Activated naive CD8-positive, alpha-beta T cell (primary cell): ENCODE measurements around the gene CEP97.

Source experiments
- H3K27ac Mint-ChIP-seq: one replicate; pipeline ENCODE4 v1.8.0; 2021; ENCODE audit warnings: mixed read lengths
- H3K27me3 Mint-ChIP-seq: one replicate; pipeline ENCODE4 v1.8.0; 2021; ENCODE audit warnings: mixed read lengths
- H3K36me3 Mint-ChIP-seq: one replicate; pipeline ENCODE4 v1.8.0; 2021; ENCODE audit warnings: mixed read lengths
- H3K4me1 Mint-ChIP-seq: one replicate; pipeline ENCODE4 v1.8.0; 2021; ENCODE audit warnings: low read depth, mixed read lengths
- H3K4me3 Mint-ChIP-seq: one replicate; pipeline ENCODE4 v1.8.0; 2021; ENCODE audit warnings: mild to moderate bottlenecking, mixed read lengths
- H3K9me3 Mint-ChIP-seq: one replicate; pipeline ENCODE4 v1.8.0; 2021; ENCODE audit warnings: low read depth, mixed read lengths

The CEP97 gene

GRCh38 chr3:101810022-101810418 lies 85.6 kb downstream of the CEP97 start:
- H3K4me1 Mint-ChIP-seq: peaks cover 40% of the 10 kb centered on the region
- no peaks in the 10 kb centered on the region for H3K27me3 Mint-ChIP-seq
- H3K4me3 Mint-ChIP-seq: no peak overlapping the region
- no peaks in the 10 kb centered on the region for H3K36me3 Mint-ChIP-seq
- no peaks in the 10 kb centered on the region for H3K9me3 Mint-ChIP-seq
- H3K27ac Mint-ChIP-seq: peak overlapping the region; percentile 30

GRCh38 chr3:101811875-101812274 lies 87.5 kb downstream of the CEP97 start:
- H3K27ac Mint-ChIP-seq: no peak overlapping the region
- peaks cover 51% of the 10 kb centered on the region for H3K4me1 Mint-ChIP-seq
- H3K4me3 Mint-ChIP-seq: no peak overlapping the region
- no peaks in the 10 kb centered on the region for H3K9me3 Mint-ChIP-seq
- H3K27me3 Mint-ChIP-seq: no peaks in the 10 kb centered on the region
- H3K36me3 Mint-ChIP-seq: no peaks in the 10 kb centered on the region

GRCh38 chr3:101812895-101813294 lies 88.5 kb downstream of the CEP97 start:
- H3K27ac Mint-ChIP-seq: no peak overlapping the region

GRCh38 chr3:101813817-101814440 lies 89.5 kb downstream of the CEP97 start:
- no peaks in the 10 kb centered on the region for H3K27me3 Mint-ChIP-seq
- no peak overlapping the region for H3K27ac Mint-ChIP-seq
- no peak overlapping the region for H3K4me3 Mint-ChIP-seq
- no peaks in the 10 kb centered on the region for H3K9me3 Mint-ChIP-seq
- H3K36me3 Mint-ChIP-seq: peaks cover 4% of the 10 kb centered on the region
- H3K4me1 Mint-ChIP-seq: peaks cover 54% of the 10 kb centered on the region

More at GRCh38 chr3:101812895-101813294, 88.5 kb downstream of the CEP97 start:
- Mint-ChIP-seq H3K36me3 (peaks cover 4% of the 10 kb centered on the region), H3K4me3 (no peak overlapping the region), H3K4me1 (peaks cover 53% of the 10 kb centered on the region), H3K9me3 (no peaks in the 10 kb centered on the region), H3K27me3 (no peaks in the 10 kb centered on the region)

GRCh38 chr3:101814835-101815234 lies 90.4 kb downstream of the CEP97 start:
- Mint-ChIP-seq H3K9me3 (no peaks in the 10 kb centered on the region), H3K4me3 (no peak overlapping the region), H3K36me3 (peaks cover 7% of the 10 kb centered on the region), H3K4me1 (peaks cover 51% of the 10 kb centered on the region), H3K27me3 (no peaks in the 10 kb centered on the region), H3K27ac (peak overlapping the region; percentile 59)

GRCh38 chr3:101816215-101817149 lies 92.1 kb downstream of the CEP97 start:
- H3K9me3 Mint-ChIP-seq: no peaks in the 10 kb centered on the region
- peaks cover 51% of the 10 kb centered on the region for H3K4me1 Mint-ChIP-seq
- H3K27ac Mint-ChIP-seq: peak overlapping the region; percentile 76
- peaks cover 14% of the 10 kb centered on the region for H3K36me3 Mint-ChIP-seq
- H3K4me3 Mint-ChIP-seq: no peak overlapping the region
- no peaks in the 10 kb centered on the region for H3K27me3 Mint-ChIP-seq

GRCh38 chr3:101817992-101818391 lies 93.6 kb downstream of the CEP97 start:
- Mint-ChIP-seq H3K27me3 (no peaks in the 10 kb centered on the region), H3K9me3 (no peaks in the 10 kb centered on the region), H3K36me3 (peaks cover 20% of the 10 kb centered on the region), H3K27ac (no peak overlapping the region), H3K4me1 (peaks cover 55% of the 10 kb centered on the region), H3K4me3 (no peak overlapping the region)

- peaks cover 21% of the 10 kb centered on the region for H3K36me3 Mint-ChIP-seq
- peaks cover 48% of the 10 kb centered on the region for H3K4me1 Mint-ChIP-seq
- peak overlapping the region; percentile 35 for H3K27ac Mint-ChIP-seq
- H3K4me3 Mint-ChIP-seq: no peak overlapping the region
- H3K27me3 Mint-ChIP-seq: no peaks in the 10 kb centered on the region
- H3K9me3 Mint-ChIP-seq: no peaks in the 10 kb centered on the region
Observed at GRCh38 chr3:101819649-101820206, 95.3 kb downstream of the CEP97 start.
